Skeletal muscle cell (primary cell): ENCODE data around the gene AGRN.
"Not testable (repeated sequence)": the region's sequence is repeated elsewhere in the genome, so short reads cannot be mapped to it uniquely, and the experiment has no call there.

Experiments used
- DNase-seq: peaks from one replicate; pipeline ENCODE4 v3.0.0-alpha.2; 2010; ENCODE audit warnings: low read depth
- H3K4me3 ChIP-seq: 2 replicates; pipeline ENCODE4 v1.5.1; 2011; ENCODE audit warnings: low read depth, mild to moderate bottlenecking, control low read depth, low read length, moderate library complexity

Gene AGRN

DNA sequence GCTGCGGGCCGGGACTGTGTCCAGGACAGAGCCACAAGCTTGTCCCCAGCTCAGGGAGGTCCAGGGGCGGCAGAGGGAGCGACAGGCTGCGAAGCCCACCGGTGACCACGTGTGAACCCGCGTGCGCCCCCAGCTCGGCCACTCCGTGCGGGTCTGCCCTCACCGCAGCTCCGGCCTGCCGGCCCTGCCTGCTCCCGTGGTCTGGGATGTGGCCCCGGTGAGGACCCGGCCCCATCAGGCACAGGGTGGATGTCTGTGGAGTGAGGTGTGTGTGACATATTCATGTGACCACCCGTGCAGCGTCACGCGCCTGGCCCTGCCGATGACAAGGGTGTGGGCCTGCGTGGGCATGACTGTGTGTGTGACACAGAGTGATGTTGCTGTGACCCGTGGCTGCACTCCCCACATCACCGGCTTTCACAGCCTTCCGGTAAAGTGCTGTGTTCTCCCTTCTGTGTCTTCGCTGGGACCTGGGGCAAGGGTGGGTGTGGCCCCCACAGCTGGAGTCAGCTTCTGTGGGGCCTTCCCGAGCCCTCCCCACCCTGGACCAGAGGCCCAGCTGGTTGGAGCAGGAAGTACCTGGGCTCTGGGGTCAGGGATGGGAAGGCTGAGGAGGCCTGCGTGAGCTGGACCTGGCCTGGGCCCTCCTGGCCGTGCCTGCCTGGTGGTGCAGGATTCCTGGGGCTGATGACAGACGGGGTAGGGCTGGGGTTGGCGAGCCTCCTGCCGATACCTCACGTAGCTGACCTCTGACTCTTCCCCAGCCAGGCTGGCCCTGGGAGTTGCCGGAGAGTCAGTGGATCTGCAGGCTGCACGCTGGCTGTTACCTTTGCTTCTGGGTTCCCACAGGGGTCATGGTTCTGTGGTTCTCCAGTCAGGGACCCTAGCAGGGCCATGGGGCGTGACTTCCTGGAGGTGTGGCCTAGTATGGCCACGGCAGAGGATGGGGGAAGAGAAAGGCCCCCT lies 50.1 kb downstream of the AGRN start:
- no peak for DNase-seq
- H3K4me3 ChIP-seq, result peak overlapping the region; percentile 63

DNA sequence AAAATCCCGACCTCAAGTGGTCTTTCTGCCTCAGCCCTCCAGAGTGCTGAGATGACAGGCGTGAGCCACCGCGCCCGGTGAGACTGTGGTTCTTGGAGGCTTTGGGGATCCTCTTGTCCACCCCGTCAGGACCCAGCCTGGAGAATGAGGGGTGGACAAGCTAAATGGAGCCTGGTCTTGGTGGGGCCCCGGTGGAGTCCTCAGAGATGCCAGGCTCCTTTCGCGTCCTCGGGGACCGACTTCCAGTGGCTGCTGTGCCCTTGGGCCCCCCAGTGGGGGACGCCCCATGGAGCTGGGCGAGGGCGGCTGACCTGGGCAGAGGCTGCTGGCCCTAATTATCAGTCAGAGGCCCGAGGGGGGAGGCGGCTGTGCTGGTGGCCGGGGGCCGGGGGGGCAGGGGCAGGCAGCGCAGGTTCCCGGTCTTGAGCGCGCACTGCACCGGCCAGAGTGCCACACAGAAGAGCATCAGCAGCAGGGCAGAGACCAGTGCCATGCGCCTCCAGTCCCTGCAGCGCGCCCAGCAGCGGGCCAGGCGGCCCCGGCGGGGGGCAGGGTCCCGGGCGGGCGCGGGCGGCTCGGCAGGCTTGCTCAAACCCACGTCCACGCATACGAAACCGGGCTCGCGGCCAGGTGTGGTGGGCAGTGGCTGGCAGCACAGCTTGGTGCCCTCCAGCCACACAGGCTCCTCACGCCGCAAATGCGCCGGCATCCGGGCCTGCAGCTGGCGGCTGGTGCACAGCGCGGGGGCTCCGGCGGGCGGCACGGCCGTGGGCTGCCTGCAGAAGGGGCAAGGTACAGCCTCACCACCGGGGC lies 51.8 kb downstream of the AGRN start:
- no peak for DNase-seq
- H3K4me3 ChIP-seq, result no peak overlapping the region

DNA sequence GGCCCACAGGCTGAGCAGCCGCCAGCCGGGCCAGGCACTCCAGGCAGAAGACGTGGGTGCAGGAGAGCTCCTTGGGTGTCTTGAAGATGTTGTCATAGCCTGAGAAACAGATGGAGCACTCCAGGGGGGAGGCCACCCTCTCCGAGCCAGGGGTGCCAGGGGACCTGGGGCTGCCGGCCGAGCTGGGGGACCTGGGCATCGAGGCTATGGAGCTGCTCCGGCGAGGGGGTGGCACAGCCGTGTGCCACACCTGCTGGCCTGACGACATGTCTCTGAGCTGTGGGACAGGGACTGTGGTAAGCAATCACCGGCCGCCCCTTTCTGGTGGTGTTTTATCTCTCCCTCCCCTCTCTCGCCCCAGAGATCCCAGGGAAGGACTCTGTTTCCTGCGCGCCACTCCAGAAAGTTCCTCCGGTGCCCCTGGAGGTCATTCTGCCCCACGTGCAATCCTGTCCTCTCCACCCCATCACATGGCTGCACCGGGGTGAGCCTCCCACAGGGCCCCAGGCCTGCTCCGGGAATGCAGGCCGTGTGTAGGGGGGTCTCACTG lies 52.5 kb downstream of the AGRN start:
- DNase-seq, result no peak
- no peak overlapping the region for H3K4me3 ChIP-seq

DNA sequence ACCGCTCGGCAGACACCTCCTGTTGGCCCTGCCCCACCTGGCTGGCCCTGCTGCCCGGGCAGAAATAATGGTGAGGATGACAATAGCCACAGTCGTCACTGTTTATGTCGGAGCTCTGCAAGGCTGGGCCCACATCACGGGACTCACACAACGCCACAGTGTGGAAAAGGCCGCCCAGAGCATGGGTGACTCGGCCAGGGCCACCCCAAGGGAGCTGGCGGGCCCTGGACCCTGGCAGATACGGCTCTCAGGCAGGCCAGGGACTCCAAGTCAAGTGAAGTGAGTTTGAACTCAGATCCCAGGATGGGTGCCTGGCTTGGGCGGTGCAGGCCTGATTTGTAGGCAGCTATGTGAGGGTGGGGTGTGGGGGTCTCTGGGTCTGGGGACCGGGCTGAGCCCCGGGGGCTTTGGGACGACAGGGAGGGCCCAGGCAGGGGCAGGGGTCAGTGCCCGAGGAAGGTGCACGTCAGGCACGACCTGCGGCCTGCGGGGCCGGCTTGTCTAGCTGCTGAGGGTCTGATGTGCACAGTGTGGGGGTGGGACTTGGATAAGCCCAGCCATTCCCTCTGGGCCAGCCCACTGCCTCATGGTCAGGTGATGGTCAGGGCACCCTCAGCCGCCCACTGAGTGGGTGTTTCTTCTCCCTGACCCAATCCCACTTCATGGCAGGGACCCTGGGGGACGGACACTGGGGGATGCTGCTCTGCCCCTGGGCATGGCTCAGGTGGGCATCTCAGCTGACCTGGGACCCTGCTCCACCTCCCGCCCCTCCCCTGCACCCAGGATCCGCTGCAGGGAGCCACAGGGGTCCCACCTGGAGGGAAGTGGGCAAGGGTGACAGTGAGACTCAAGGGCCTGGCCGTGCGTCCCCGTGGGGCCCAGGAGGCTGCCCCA lies 53.2 kb downstream of the AGRN start:
- no peak overlapping the region for H3K4me3 ChIP-seq
- DNase-seq, result no peak

DNA sequence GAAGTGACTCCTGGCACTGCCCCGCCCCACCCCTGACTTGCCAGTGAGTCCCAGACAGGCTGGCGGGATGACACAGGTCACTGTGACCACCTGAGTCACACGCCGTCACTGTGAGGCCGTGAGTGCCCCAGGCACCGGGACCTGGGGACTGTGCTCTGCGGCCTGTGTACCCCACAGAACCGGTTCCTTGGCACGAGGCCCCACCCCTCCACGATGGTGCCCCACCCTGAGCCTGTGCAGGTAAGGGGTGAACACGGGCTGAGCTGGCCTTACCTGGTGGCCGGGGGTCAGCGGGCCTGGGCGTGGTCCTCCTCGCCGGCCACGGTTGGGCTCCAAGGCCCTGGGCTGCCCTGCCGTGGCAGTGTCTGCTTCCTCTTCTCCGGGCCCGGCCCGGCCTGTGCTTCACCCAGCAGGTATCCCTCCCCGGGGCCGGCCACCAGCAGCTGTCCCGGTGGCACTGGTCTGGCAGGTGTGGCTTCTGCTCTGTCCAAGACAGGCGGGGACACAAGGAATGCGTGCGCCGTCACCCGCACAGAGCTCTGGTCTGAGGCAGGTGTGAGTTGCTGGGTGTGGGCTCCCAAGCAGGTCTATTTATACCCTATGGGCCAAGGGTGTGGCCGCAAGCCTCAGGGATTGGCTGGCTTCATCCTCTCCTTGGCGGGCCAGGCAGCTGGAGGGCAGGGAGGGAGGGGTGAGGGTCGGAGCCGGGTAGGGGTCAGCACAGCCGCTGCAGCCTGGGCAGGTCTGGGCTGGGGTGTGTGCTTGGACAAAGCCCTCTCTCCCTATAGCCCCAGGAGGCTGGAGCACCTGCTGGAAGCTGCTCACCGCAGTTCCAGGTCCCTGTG lies 54.0 kb downstream of the AGRN start, which contains the start of gene RNF223:
Gene RNF223, minus strand, starts transcription at position 564 of the 845 bp plus-strand sequence. CDS start 1,740 bp downstream, outside the sequence.
- H3K4me3 ChIP-seq, result no peak within 1 kb of the TSS
- DNase-seq, result no peak

DNA sequence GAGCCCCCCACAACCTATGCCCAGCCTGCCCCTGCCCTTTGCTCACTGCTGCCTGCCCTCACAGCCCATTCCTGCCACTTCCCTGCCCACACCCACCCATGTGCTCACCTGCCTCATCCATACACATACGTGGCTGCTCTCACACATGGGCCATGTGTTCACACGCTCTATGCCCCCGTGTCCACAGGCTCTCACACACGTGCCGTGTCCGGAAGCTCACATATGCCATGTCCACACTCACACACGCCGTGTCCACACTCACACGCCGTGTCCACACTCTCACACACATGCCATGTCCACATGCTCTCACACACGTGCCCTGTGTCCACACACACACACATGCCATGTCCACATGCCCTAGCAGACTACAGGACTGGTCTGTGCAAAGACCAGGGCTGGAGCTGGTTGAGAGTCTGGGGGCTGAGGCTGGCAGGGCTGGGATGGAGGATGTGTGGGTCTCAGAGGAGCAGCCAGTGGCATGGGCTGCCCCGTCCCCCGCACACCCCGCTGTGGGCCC lies 54.8 kb downstream of the AGRN start:
- H3K4me3 ChIP-seq, result no peak overlapping the region
- DNase-seq, result no peak

DNA sequence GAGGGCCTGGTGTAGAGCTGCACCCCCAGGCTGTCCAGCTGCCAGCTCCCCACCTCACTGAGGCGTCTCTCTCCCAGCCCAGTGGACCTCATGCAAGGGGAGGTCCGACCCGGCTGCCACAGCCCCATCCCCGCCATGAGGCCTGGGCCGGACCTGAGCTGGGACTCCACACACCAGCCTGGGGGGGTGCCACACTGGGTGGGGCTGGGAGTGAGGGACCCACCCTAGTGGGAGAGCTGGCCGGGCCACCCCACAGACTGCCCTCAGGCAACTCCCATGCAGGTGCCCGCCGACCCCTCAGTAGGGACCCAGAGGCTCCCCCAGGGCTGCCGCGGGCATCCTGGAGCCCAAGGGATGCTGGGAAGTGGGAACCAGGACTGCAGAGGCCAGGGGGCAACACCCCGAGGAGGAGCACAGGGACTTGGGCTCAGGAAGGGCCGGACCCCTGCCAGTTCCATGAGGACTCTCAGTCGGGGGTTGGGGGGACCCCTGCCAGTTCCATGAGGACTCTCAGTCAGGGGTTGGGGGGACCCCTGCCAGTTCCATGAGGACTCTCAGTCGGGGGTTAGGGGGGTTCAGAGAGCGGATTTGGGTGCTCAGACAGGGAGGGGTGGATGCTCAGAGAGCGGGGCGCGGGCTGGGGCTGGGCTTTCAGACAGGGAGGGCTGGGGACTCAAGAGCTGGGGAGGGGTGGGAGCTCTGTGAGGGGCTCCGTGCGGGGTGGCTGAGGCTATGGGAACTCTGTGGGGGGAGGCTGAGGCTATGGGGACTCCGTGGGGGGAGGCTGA lies 55.4 kb downstream of the AGRN start:
- H3K4me3 ChIP-seq, result no peak overlapping the region
- DNase-seq, result no peak

DNA sequence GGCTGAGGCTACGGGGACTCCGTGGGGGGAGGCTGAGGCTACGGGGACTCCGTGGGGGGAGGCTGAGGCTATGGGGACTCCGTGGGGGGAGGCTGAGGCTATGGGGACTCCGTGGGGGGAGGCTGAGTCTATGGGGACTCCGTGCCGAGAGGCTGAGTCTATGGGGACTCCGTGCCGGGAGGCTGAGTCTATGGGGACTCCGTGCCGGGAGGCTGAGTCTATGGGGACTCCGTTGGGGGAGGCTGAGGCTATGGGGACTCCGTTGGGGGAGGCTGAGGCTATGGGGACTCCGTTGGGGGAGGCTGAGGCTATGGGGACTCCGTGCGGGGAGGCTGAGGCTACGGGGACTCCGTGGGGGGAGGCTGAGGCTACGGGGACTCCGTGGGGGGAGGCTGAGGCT lies 57.5 kb downstream of the AGRN start:
- not testable (repeated sequence) for H3K4me3 ChIP-seq, DNase-seq

DNA sequence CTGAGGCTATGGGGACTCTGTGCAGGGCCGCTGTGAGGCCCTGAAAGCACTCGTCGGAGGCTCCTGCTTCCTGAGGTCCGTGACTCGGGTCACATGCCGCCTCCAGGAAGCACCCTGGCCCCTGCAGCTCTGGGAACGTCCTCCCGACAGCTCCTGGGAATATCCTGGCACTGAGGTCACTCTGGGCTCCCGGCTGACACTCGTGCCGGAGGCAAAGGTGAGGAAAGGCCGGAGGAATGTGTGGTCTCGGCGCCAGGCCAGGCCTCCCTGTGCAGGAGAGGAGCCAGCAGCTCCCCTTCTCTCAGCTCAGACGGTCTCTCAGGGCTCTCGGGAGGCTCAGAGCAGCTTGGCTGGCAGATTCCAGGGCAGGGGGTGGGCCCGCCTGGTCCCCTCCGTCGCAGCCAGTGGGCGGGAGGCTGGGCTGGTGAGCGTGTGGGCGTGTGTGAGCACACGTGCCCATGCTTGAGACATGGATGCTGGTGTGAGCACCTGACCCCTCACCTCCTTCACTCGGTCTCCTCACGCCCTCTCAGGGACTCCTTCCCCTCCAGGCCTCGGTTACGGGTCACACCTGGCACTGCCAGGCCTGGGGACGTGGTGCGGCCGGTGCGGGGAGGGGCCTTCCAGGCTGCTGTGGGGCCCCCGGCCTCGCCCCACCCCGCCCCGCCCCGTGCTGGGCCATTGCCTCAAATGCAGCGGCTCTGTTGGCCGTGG lies 59.6 kb downstream of the AGRN start:
- peak; percentile 48 for DNase-seq

DNA sequence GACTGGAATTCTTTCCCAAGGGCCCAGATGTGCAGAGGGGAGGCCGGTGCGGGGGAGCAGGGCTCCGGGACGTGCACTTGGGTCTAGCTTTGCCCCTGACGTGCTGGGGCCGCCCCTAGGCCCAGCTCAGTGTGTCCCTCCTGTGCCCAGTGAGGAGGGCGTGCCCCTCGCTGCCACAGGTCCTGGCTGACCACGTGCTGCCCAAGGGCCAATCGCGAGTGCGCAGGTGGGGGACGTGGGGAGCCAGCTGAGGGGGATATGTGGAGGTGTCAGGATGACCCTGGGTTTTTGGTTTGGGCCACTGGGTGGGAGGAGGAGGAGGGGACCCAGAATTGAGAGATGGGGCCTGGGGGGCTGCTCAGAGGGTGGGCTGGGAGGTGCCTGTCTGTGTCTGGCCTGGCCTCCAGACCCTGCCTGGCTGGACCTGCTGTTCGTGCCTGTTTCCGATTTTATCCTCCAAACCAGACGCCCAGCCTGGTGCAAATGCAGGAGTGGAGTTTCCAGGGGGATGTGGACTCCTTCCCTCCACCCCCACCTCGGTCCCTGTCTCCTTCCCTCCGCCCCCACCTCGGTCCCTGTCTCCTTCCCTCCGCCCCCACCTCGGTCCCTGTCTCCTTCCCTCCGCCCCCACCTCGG lies 60.3 kb downstream of the AGRN start:
- peak overlapping the region; percentile 27 for H3K4me3 ChIP-seq
- no peak for DNase-seq

More for the DNA sequence above, 59.6 kb downstream of the AGRN start:
- H3K4me3 ChIP-seq, result peak overlapping the region; percentile 27

DNA sequence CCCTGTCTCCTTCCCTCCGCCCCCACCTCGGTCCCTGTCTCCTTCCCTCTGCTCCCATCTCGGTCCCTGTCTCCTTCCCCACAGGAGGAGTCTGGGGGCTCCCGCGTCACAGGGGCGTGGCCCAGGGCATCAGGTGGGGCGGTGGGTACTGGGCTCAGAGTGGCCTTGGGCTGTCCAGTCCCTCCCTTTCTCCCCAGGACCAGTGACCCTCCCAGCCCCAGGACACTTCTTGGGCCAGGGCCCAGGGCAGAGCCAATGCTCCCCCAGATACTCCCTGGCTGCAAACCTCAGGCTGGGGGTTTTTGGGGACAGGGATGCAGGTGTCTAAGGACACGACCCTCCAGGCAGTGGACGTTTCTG lies 61.0 kb downstream of the AGRN start:
- no peak for DNase-seq
- H3K4me3 ChIP-seq, result no peak overlapping the region

DNA sequence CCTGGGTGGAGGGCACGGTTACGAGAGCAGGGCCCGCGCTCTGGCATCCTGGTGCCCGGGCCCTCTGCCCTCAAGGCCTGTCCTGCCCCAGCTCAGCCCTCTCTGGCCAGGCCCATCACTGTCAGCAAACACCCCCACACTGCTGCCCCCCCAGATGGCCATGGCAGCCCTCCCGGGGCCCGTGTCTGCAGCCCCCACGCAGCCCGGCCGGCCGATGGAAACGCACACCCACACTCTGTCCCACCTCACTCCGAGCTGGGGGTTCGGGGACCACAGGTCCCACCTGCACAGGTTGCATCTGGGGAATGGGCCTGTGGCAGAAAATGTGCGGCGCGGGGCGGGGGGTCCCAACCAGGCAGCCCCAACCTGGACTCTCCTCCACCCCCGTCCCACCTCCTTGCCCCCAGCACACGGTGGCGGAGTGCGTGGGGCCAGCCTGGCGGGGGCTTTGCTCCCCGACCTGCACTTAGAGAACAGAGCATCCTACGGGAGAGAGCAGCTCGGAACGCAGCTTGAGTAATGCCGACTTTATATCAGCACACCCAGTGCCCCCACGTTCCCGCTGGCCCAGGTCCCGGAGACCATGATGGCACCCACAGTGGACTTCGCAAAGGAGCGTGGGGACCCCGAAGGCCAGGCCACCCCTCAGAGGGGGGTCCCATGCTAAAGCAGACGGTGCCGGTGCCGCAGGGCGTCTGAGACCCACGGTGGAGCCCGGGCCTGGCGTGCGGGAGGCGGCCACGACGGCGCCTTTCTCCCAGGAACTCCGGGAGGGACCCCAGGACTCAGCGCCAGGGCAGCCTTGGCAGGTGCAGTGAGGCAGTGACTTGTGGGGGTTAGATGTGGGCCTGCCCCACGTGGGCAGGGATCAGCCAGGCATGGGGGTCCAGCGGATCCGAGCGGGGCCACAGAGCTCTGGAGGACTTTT lies 61.7 kb downstream of the AGRN start:
- DNase-seq, result no peak

DNA sequence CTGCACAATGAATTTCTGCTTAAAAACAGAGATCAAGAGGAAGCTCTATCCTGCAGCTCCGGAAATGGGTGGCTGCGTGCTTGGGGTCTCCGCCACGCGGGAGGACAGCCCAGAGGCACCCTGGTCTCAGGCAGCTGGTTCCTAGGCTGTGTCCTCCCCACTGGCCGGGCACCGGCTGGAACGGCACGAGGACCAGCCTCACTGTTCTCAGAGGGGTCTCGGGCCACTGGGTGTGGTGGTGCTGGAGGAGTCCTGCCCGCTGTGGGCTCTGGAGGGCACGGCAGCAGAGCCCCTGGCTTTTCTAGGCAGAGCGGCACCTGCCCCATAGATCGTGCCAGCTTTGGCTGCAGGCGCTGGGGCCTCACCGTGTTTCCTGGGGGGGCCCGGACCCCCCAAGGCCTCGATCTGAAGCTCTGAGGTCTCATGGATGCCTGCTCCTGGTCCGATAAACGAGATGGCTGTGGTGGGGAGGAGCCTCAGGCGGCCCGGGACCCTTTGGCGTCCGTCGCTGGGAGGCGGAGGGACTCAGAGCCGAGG lies 62.4 kb downstream of the AGRN start:
- no peak overlapping the region for H3K4me3 ChIP-seq

More for the DNA sequence above, 61.7 kb downstream of the AGRN start:
- H3K4me3 ChIP-seq, result no peak overlapping the region

DNA sequence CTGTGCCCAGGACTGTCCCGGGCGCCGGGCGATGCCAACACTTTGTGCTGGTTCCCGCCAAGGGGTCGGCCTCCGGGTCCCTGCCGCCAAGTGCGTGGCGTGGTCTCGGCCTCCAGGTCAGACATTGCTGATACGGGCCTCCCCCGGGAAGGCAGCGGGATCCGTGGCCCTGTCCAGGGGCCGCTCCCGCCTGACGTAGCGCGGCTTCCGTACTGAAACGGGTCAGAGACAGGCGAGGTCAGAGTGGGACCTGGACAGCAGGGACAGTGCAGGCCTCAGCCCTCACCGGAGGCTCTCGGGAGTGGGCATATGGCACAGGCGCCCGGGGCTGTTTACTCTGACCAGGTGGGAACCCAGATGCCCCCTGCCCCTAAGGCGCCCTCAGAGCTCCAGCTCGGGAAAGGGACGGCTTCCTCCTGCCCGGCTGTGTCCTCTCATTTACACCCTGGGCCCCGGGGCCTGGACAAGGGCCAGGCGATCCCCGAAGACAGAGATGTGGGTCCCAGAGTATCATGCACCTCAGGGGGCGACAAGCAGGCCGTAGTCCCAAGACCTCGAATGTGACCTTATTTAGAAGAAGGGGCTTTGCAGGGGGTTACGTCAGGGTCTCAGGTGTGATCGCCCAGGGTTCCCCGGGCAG lies 63.0 kb downstream of the AGRN start:
- H3K4me3 ChIP-seq, result no peak overlapping the region
- DNase-seq, result no peak

More for the DNA sequence above, 62.4 kb downstream of the AGRN start:
- DNase-seq, result no peak
